HG02678 (cell line): ENCODE measurements around the gene MPC1.
A peak's percentile ranks its signal among the peaks of the same experiment; 100 is the strongest.
"Not testable (repeated sequence)": the region's sequence is repeated elsewhere in the genome, so short reads cannot be mapped to it uniquely, and the experiment has no call there.

Experiments used
- ATAC-seq: cut with Tn5 transposase; IDR thresholded peaks from one replicate; pipeline ENCODE4 v1.9.1; 2021; ENCODE audit warnings: mild to moderate bottlenecking, moderate library complexity; ENCODE audit not compliant: unreplicated experiment

The MPC1 gene

GRCh38 chr6:166382500-166382932 is 224 bp downstream of the MPC1 start:
- ATAC-seq: peak; percentile 6

- ATAC-seq: peak; percentile 45
Observed at GRCh38 chr6:166381733-166382499, 824 bp downstream of the MPC1 start.

- ATAC-seq: no peak
Observed at GRCh38 chr6:166381381-166381732, 1.4 kb downstream of the MPC1 start.

GRCh38 chr6:166379800-166380199 is 2.9 kb downstream of the MPC1 start:
- ATAC-seq: no peak

- no peak for ATAC-seq
Observed at GRCh38 chr6:166379103-166379586, 3.6 kb downstream of the MPC1 start.

GRCh38 chr6:166377721-166378120 is 5.0 kb downstream of the MPC1 start:
- ATAC-seq: no peak

- ATAC-seq: no peak
Observed at GRCh38 chr6:166375013-166375412, 7.7 kb downstream of the MPC1 start.

GRCh38 chr6:166370489-166370888 is 12.3 kb downstream of the MPC1 start:
- no peak for ATAC-seq

GRCh38 chr6:166369782-166370181 is 13.0 kb downstream of the MPC1 start:
- no peak for ATAC-seq

GRCh38 chr6:166366921-166367320 is 15.8 kb downstream of the MPC1 start:
- ATAC-seq: no peak

GRCh38 chr6:166365806-166366205 is 16.9 kb downstream of the MPC1 start:
- ATAC-seq: no peak

GRCh38 chr6:166365221-166365620 is 17.5 kb downstream of the MPC1 start:
- no peak for ATAC-seq

- no peak for ATAC-seq
Observed at GRCh38 chr6:166364456-166364855, 18.3 kb downstream of the MPC1 start.

- not testable (repeated sequence) for ATAC-seq
Observed at GRCh38 chr6:166362427-166362826, 20.3 kb downstream of the MPC1 start.

GRCh38 chr6:166361077-166361429 is 21.7 kb downstream of the MPC1 start:
- ATAC-seq: no peak

GRCh38 chr6:166360243-166361076 is 22.3 kb downstream of the MPC1 start:
- no peak for ATAC-seq

- ATAC-seq: no peak
Observed at GRCh38 chr6:166355552-166355951, 27.2 kb downstream of the MPC1 start.

GRCh38 chr6:166354965-166355364 is 27.8 kb downstream of the MPC1 start:
- ATAC-seq: no peak

GRCh38 chr6:166354143-166354542 is 28.6 kb downstream of the MPC1 start:
- no peak for ATAC-seq

GRCh38 chr6:166353507-166353906 is 29.2 kb downstream of the MPC1 start:
- no peak for ATAC-seq

- no peak for ATAC-seq
Observed at GRCh38 chr6:166352923-166353322, 29.8 kb downstream of the MPC1 start.

- ATAC-seq: peak; percentile 99
Observed at GRCh38 chr6:166351715-166352285, 30.9 kb downstream of the MPC1 start.
